Panc1 (cell line): Measurements from ENCODE around the gene PRKG1. TPM values are rescaled to one million over a fixed set of nuclear protein-coding genes. Genes with fewer than 3 reads are reported as not detected.
A peak's percentile ranks its signal among the peaks of the same experiment; 100 is the strongest.
"Not testable (repeated sequence)": the region's sequence is repeated elsewhere in the genome, so short reads cannot be mapped to it uniquely, and the experiment has no call there.

Source experiments
- ATAC-seq: fragments of 200-7000 bp; cut with Tn5 transposase; 2 replicates; pipeline ENCODE4 v1.9.1; 2020; ENCODE audit warnings: mild to moderate bottlenecking, moderate library complexity
- BruUV-seq: library from RNA; stranded (reverse); fragments of 400-500 nt; replicated peaks from 2 replicates; lab custom pipeline; 2021; lab: Mats Ljungman, UMichigan
- CTCF ChIA-PET: fragments of 300-600 bp; sonication (Branson Sonifier 250); formaldehyde crosslinking; loops from one replicate; lab custom pipeline; 2022; ENCODE audit warnings: antibody characterized with exemption; lab: Charles Lee
- POLR2A ChIA-PET: fragments of 300-600 bp; sonication (Branson Sonifier 250); formaldehyde crosslinking; loops from one replicate; lab custom pipeline; 2022; ENCODE audit warnings: antibody characterized with exemption; lab: Charles Lee
- DNase-seq: peaks from one replicate; pipeline ENCODE4 v3.0.0-alpha.2; 2010; ENCODE audit warnings: low read depth, low spot score
- H3K27ac ChIP-seq: 2 replicates; pipeline ENCODE4 v1.5.1; 2011; ENCODE audit warnings: mild to moderate bottlenecking, low read length, inconsistent platforms
- H3K27me3 ChIP-seq: fragments of 200-500 bp; sonication (Bioruptor generic); 2 replicates; pipeline ENCODE4 v1.6.0; 2014; ENCODE audit warnings: low read length, inconsistent platforms; ENCODE audit not compliant: control insufficient read depth, insufficient read depth
- H3K36me3 ChIP-seq: fragments of 200-500 bp; sonication (Bioruptor generic); 2 replicates; pipeline ENCODE4 v1.5.1; 2014; ENCODE audit warnings: inconsistent platforms, mild to moderate bottlenecking, low read length, moderate library complexity; ENCODE audit not compliant: control insufficient read depth, insufficient read depth
- H3K4me1 ChIP-seq: 2 replicates; pipeline ENCODE4 v1.5.1; 2011; ENCODE audit warnings: inconsistent platforms, mild to moderate bottlenecking, low read length, moderate library complexity; ENCODE audit not compliant: control insufficient read depth, insufficient read depth
- H3K4me3 ChIP-seq, 2 experiments: 2 replicates each; pipeline ENCODE4 v1.5.1; 2011 to 2012; ENCODE audit warnings: low read depth in 2 of 2, low read length in 2 of 2, mild to moderate bottlenecking in 2 of 2, inconsistent platforms in 1 of 2, moderate library complexity in 1 of 2
- H3K9me3 ChIP-seq: fragments of 200-500 bp; sonication (Bioruptor generic); 2 replicates; pipeline ENCODE4 v1.5.1; 2014; ENCODE audit warnings: low read depth, mild to moderate bottlenecking, inconsistent platforms, low read length, moderate library complexity; ENCODE audit not compliant: control insufficient read depth, insufficient read depth
- CTCF ChIP-seq: fragments of 450-650 bp; IDR thresholded peaks from 2 replicates; pipeline ENCODE4 v1.5.1; 2017; ENCODE audit warnings: mild to moderate bottlenecking
- POLR2AphosphoS5 ChIP-seq: IDR thresholded peaks from 2 replicates; pipeline ENCODE4 v1.6.1; 2012; ENCODE audit warnings: mild to moderate bottlenecking, low read depth, low read length, moderate library complexity
- SIN3A ChIP-seq: IDR thresholded peaks from 2 replicates; pipeline ENCODE4 v1.6.1; 2012; ENCODE audit warnings: low read depth, mild to moderate bottlenecking, low read length, moderate library complexity, borderline replicate concordance; ENCODE audit not compliant: insufficient read depth
- TCF7L2 ChIP-seq: IDR thresholded peaks from 2 replicates; pipeline ENCODE4 v1.6.1; 2011; ENCODE audit warnings: mild to moderate bottlenecking, low read depth, low read length, inconsistent platforms
- in situ Hi-C: cut with HindIII; loops from 2 replicates; pipeline ENCODE4 v1.10.0; 2016; ENCODE audit warnings: low sequenced_read_pairs, low pct_unique_long_range_greater_than_20kb
- intact Hi-C: fragments of 100-400 bp; cut with micrococcal nuclease; formaldehyde crosslinking; loops from one replicate; pipeline ENCODE4 v1.10.0; 2022; ENCODE audit not compliant: unreplicated experiment
- total RNA-seq: library from RNA; stranded (reverse); gene quantifications from one replicate; pipeline ENCODE4 v1.2.1, GENCODE V29; 2021; ENCODE audit not compliant: unreplicated experiment
- TF ChIP-seq, protein P1 (sequence below), 2 experiments: IDR thresholded peaks; 2 replicates each; pipeline ENCODE4 v1.6.1; 2011 to 2012; ENCODE audit warnings: low read depth in 2 of 2, control low read depth in 1 of 2, low read length in 1 of 2, mild to moderate bottlenecking in 1 of 2, moderate library complexity in 1 of 2; ENCODE audit not compliant: insufficient read depth in 1 of 2

The PRKG1 gene
- total RNA-seq, 1 experiment from 2014 or later, result 0.92 TPM

DNA sequence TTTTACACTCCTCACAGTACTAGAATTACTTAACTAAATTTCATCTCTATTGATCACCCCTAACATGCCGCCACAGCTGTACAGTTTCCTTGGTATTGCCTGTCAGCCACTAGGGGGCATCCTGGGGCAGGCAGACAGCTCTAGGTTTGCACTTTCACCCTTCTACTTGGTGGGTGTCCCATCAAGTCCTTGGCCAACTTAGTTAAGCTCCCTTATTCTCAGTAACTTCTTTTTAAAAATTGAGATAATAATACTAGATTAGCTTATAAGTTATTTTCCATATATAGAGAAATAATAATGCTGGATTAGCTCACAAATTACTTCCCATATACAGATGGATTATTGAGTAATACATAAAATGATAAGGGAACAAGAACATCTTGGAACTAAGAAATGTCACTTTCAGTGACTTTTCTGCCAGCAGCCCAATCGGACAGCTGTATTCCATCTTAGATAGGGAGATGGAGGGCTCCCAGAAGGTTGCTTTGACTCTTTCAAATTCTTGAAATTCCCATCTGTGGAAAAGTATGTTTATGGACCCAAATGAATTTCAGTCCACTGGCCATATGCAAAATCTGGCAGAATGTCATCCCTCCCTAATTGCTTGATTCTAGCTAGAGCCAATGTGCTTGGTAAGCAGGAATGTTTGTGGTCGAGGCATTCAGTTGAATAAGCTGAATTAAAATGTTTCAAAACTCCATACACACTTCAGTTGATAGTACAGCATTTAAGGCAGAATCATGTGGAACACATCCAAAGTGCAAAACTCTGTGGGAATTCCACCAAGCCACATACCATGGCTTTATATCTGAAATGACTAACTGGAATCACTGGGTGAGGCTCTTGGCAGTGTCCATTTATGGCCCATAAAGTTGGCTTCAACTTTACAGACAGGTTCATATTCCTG, 315.4 kb downstream of the PRKG1 start:
- no TSS peak for BruUV-seq
- Histone ChIP-seq H3K4me3 (no peak overlapping the region), H3K27ac (no peak overlapping the region), H3K36me3 (no peaks in the 10 kb centered on the region), H3K9me3 (no peaks in the 10 kb centered on the region), H3K4me1 (no peaks in the 10 kb centered on the region), H3K27me3 (no peaks in the 10 kb centered on the region)
- ATAC-seq (no peak), DNase-seq (peak; percentile 28)
- ChIA-PET CTCF (no interaction called here), POLR2A (no interaction called here)
- intact Hi-C loops (loop anchor here (5.0 to 10.0 kb wide), 2 partner anchors 573 to 825 kb away; no protein-coding TSS in a partner anchor), in situ Hi-C loops (no loop called here)
- TF ChIP-seq, protein P1, sequence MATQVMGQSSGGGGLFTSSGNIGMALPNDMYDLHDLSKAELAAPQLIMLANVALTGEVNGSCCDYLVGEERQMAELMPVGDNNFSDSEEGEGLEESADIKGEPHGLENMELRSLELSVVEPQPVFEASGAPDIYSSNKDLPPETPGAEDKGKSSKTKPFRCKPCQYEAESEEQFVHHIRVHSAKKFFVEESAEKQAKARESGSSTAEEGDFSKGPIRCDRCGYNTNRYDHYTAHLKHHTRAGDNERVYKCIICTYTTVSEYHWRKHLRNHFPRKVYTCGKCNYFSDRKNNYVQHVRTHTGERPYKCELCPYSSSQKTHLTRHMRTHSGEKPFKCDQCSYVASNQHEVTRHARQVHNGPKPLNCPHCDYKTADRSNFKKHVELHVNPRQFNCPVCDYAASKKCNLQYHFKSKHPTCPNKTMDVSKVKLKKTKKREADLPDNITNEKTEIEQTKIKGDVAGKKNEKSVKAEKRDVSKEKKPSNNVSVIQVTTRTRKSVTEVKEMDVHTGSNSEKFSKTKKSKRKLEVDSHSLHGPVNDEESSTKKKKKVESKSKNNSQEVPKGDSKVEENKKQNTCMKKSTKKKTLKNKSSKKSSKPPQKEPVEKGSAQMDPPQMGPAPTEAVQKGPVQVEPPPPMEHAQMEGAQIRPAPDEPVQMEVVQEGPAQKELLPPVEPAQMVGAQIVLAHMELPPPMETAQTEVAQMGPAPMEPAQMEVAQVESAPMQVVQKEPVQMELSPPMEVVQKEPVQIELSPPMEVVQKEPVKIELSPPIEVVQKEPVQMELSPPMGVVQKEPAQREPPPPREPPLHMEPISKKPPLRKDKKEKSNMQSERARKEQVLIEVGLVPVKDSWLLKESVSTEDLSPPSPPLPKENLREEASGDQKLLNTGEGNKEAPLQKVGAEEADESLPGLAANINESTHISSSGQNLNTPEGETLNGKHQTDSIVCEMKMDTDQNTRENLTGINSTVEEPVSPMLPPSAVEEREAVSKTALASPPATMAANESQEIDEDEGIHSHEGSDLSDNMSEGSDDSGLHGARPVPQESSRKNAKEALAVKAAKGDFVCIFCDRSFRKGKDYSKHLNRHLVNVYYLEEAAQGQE (IDR thresholded peaks at IDR 0.05; ENCODE audit: insufficient read depth in 1 of 2, low read depth in 2 of 2, low read length in 1 of 2), result no peak
- TF ChIP-seq CTCF (peak; percentile 87), SIN3A (no peak)

GRCh38 chr10:51393006-51393405, 318.7 kb downstream of the PRKG1 start:
- H3K36me3 ChIP-seq, DNase-seq, POLR2A ChIA-PET, H3K27me3 ChIP-seq, H3K27ac ChIP-seq, H3K4me1 ChIP-seq, ATAC-seq, H3K9me3 ChIP-seq, H3K4me3 ChIP-seq, in situ Hi-C loops, BruUV-seq, CTCF ChIA-PET: not testable (repeated sequence)
- intact Hi-C loops, result loop anchor here (5.0 kb wide), 1 partner anchor 569 kb away; no protein-coding TSS in a partner anchor

GRCh38 chr10:51394039-51394438, 319.8 kb downstream of the PRKG1 start:
- Histone ChIP-seq H3K27me3 (no peaks in the 10 kb centered on the region), H3K36me3 (no peaks in the 10 kb centered on the region), H3K9me3 (no peaks in the 10 kb centered on the region), H3K4me3 (no peak overlapping the region), H3K27ac (no peak overlapping the region), H3K4me1 (no peaks in the 10 kb centered on the region)
- ChIA-PET CTCF (no interaction called here), POLR2A (no interaction called here)
- TF ChIP-seq, protein P1 (IDR thresholded peaks at IDR 0.05; ENCODE audit: insufficient read depth in 1 of 2, low read depth in 2 of 2, low read length in 1 of 2), result no peak
- TF ChIP-seq CTCF (no peak), POLR2AphosphoS5 (no peak), TCF7L2 (no peak), SIN3A (no peak)
- in situ Hi-C loops (no loop called here), intact Hi-C loops (loop anchor here (5.0 kb wide), 1 partner anchor 568 kb away; no protein-coding TSS in a partner anchor)
- DNase-seq, result no peak
- ATAC-seq, result no peak
- BruUV-seq, result no TSS peak
